Hepatocyte (in vitro differentiated cells): ENCODE data around the gene CCR5.

Experiments
- CTCF ChIP-seq: fragments of 200-600 bp; sonication (generic); IDR thresholded peaks from 2 replicates; pipeline ENCODE4 v1.5.1; 2016; ENCODE audit warnings: antibody characterized with exemption, mild to moderate bottlenecking; ENCODE audit not compliant: poor library complexity
- EZH2 ChIP-seq: fragments of 200-600 bp; sonication (generic); IDR thresholded peaks from 2 replicates; pipeline ENCODE4 v1.6.1; 2016; ENCODE audit warnings: antibody characterized with exemption, mild to moderate bottlenecking, borderline replicate concordance
- EZH2phosphoT487 ChIP-seq: fragments of 200-600 bp; sonication (generic); IDR thresholded peaks from one replicate; pipeline ENCODE4 v1.6.1; 2018; ENCODE audit warnings: antibody characterized with exemption, mild to moderate bottlenecking, low read depth, moderate library complexity; ENCODE audit not compliant: unreplicated experiment, severe bottlenecking

GRCh38 chr3:46375218-46375617, 4.5 kb downstream of the CCR5 start:
- no peak for TF ChIP-seq EZH2
- TF ChIP-seq CTCF: no peak
- TF ChIP-seq EZH2phosphoT487: no peak
